ENCODE data around the gene SLC12A3.

Gene SLC12A3

GRCh38 chr16:56892705-56893104 is 27.7 kb downstream of the SLC12A3 start:
- no peak for FAIRE-seq

- FAIRE-seq: no peak
These were observed 29.4 kb downstream of the SLC12A3 start for GRCh38 chr16:56894331-56894917.

- no peak for FAIRE-seq
These were observed 30.8 kb downstream of the SLC12A3 start for GRCh38 chr16:56895813-56896212.

GRCh38 chr16:56896244-56896643 is 31.2 kb downstream of the SLC12A3 start:
- no peak for FAIRE-seq

- no peak for FAIRE-seq
These were observed 32.2 kb downstream of the SLC12A3 start for GRCh38 chr16:56897026-56897799.

GRCh38 chr16:56898847-56899246 is 33.8 kb downstream of the SLC12A3 start:
- no peak for FAIRE-seq

GRCh38 chr16:56903866-56904265 is 38.9 kb downstream of the SLC12A3 start:
- no peak for FAIRE-seq

- no peak for FAIRE-seq
These were observed 42.4 kb downstream of the SLC12A3 start for GRCh38 chr16:56907401-56907800.

GRCh38 chr16:56909527-56909979 is 44.5 kb downstream of the SLC12A3 start:
- no peak for FAIRE-seq

- no peak for FAIRE-seq
These were observed 45.1 kb downstream of the SLC12A3 start for GRCh38 chr16:56910112-56910511.

- no peak for FAIRE-seq
These were observed 45.9 kb downstream of the SLC12A3 start for GRCh38 chr16:56910654-56911539.

GRCh38 chr16:56911771-56912571 is 47.0 kb downstream of the SLC12A3 start:
- no peak for FAIRE-seq

GRCh38 chr16:56912746-56913708 is 48.0 kb downstream of the SLC12A3 start:
- FAIRE-seq: no peak

- FAIRE-seq: no peak
These were observed 49.9 kb downstream of the SLC12A3 start for GRCh38 chr16:56914896-56915295.

- FAIRE-seq: no peak
These were observed 50.5 kb downstream of the SLC12A3 start for GRCh38 chr16:56915336-56916119.

- no peak for FAIRE-seq
These were observed 51.8 kb downstream of the SLC12A3 start for GRCh38 chr16:56916571-56917403.

GRCh38 chr16:56918467-56919012 is 53.5 kb downstream of the SLC12A3 start:
- FAIRE-seq: no peak

- FAIRE-seq: no peak
These were observed 54.2 kb downstream of the SLC12A3 start for GRCh38 chr16:56919099-56919800.
